Mucosa of rectum (tissue), 2 donors: ENCODE data around the gene POLG.

ENCODE experiments used
- H3K27ac ChIP-seq, 2 donors: one replicate each; pipeline ENCODE4 v1.7.0; 2013; ENCODE audit warnings: inconsistent platforms in 2 of 2, low read depth in 2 of 2, low read length in 2 of 2
- H3K27me3 ChIP-seq, 2 donors: one replicate each; pipeline ENCODE4 v1.7.0; 2013; ENCODE audit warnings: low read length in 2 of 2; ENCODE audit not compliant: control insufficient read depth in 2 of 2, insufficient read depth in 2 of 2
- H3K36me3 ChIP-seq, 2 donors: one replicate each; pipeline ENCODE4 v1.7.0; 2013; ENCODE audit warnings: low read length in 2 of 2; ENCODE audit not compliant: control insufficient read depth in 2 of 2, insufficient read depth in 2 of 2
- H3K4me1 ChIP-seq, 2 donors: one replicate each; pipeline ENCODE4 v1.7.0; 2013; ENCODE audit warnings: low read length in 2 of 2, mild to moderate bottlenecking in 1 of 2; ENCODE audit not compliant: control insufficient read depth in 2 of 2, insufficient read depth in 2 of 2
- H3K4me3 ChIP-seq, 2 donors: one replicate each; pipeline ENCODE4 v1.7.0; 2013; ENCODE audit warnings: low read length in 2 of 2
- H3K9ac ChIP-seq, 2 donors: one replicate each; pipeline ENCODE4 v1.7.0; 2013; ENCODE audit warnings: low read length in 2 of 2, low read depth in 1 of 2, mild to moderate bottlenecking in 1 of 2
- H3K9me3 ChIP-seq, 2 donors: one replicate each; pipeline ENCODE4 v1.7.0; 2013; ENCODE audit warnings: low read length in 2 of 2; ENCODE audit not compliant: control insufficient read depth in 2 of 2
- donor health status: healthy.
- donor health status: Normal muscosa, but diverticular disease.

Gene POLG

GRCh38 chr15:89369341-89369947 lies 34.8 kb upstream of the POLG start:
- Histone ChIP-seq H3K27ac (no peak overlapping the region), H3K4me1 (peaks cover 3 to 4% of the 10 kb centered on the region in 2 donors), H3K4me3 (no peak overlapping the region), H3K27me3 (peaks cover 75 to 84% of the 10 kb centered on the region in 2 donors), H3K9me3 (no peaks in the 10 kb centered on the region), H3K36me3 (no peaks in the 10 kb centered on the region), H3K9ac (no peak overlapping the region)

- Histone ChIP-seq H3K9ac (no peak overlapping the region), H3K36me3 (no peaks in the 10 kb centered on the region), H3K9me3 (no peaks in the 10 kb centered on the region), H3K4me1 (peaks cover 3 to 4% of the 10 kb centered on the region in 2 donors), H3K27me3 (peaks cover 75 to 85% of the 10 kb centered on the region in 2 donors), H3K4me3 (no peak overlapping the region), H3K27ac (no peak overlapping the region)
Measured at GRCh38 chr15:89368566-89369223, 34.1 kb upstream of the POLG start.

- H3K27me3 ChIP-seq: peaks cover 74 to 84% of the 10 kb centered on the region in 2 donors
- H3K4me1 ChIP-seq: peaks cover 3 to 4% of the 10 kb centered on the region in 2 donors
- no peak overlapping the region for H3K9ac ChIP-seq
- no peaks in the 10 kb centered on the region for H3K36me3 ChIP-seq
- no peaks in the 10 kb centered on the region for H3K9me3 ChIP-seq
- no peak overlapping the region for H3K4me3 ChIP-seq
- H3K27ac ChIP-seq: no peak overlapping the region
Measured at GRCh38 chr15:89367485-89368451, 33.1 kb upstream of the POLG start.

GRCh38 chr15:89366656-89367393 lies 32.2 kb upstream of the POLG start:
- Histone ChIP-seq H3K27me3 (peaks cover 70 to 81% of the 10 kb centered on the region in 2 donors), H3K9ac (no peak overlapping the region), H3K4me1 (peaks cover 4 to 5% of the 10 kb centered on the region in 2 donors), H3K9me3 (no peaks in the 10 kb centered on the region), H3K27ac (no peak overlapping the region), H3K4me3 (no peak overlapping the region), H3K36me3 (no peaks in the 10 kb centered on the region)

- Histone ChIP-seq H3K27ac (no peak overlapping the region), H3K27me3 (peaks cover 74 to 83% of the 10 kb centered on the region in 2 donors), H3K4me3 (no peak overlapping the region), H3K36me3 (no peaks in the 10 kb centered on the region), H3K4me1 (peaks cover 0 to 4% of the 10 kb centered on the region in 2 donors), H3K9me3 (no peaks in the 10 kb centered on the region), H3K9ac (no peak overlapping the region)
Measured at GRCh38 chr15:89365462-89366065, 30.9 kb upstream of the POLG start.

- Histone ChIP-seq H3K9ac (no peak overlapping the region), H3K9me3 (no peaks in the 10 kb centered on the region), H3K36me3 (no peaks in the 10 kb centered on the region), H3K4me3 (no peak overlapping the region), H3K4me1 (peaks cover 0 to 4% of the 10 kb centered on the region in 2 donors), H3K27ac (no peak overlapping the region), H3K27me3 (peaks cover 73 to 83% of the 10 kb centered on the region in 2 donors)
Measured at GRCh38 chr15:89364741-89365450, 30.3 kb upstream of the POLG start.

- H3K4me3 ChIP-seq: no peak overlapping the region
- peaks cover 74 to 86% of the 10 kb centered on the region in 2 donors for H3K27me3 ChIP-seq
- H3K27ac ChIP-seq: no peak overlapping the region
- H3K9ac ChIP-seq: no peak overlapping the region
- H3K4me1 ChIP-seq: peaks cover 0 to 4% of the 10 kb centered on the region in 2 donors
- no peaks in the 10 kb centered on the region for H3K9me3 ChIP-seq
- no peaks in the 10 kb centered on the region for H3K36me3 ChIP-seq
Measured at GRCh38 chr15:89364341-89364740, 29.7 kb upstream of the POLG start.

- no peaks in the 10 kb centered on the region for H3K9me3 ChIP-seq
- H3K9ac ChIP-seq: no peak overlapping the region
- H3K27me3 ChIP-seq: peaks cover 70 to 82% of the 10 kb centered on the region in 2 donors
- no peak overlapping the region for H3K27ac ChIP-seq
- H3K4me3 ChIP-seq: no peak overlapping the region
- peaks cover 0 to 8% of the 10 kb centered on the region in 2 donors for H3K4me1 ChIP-seq
- no peaks in the 10 kb centered on the region for H3K36me3 ChIP-seq
Measured at GRCh38 chr15:89363770-89364169, 29.1 kb upstream of the POLG start.

GRCh38 chr15:89363133-89363532 lies 28.5 kb upstream of the POLG start:
- no peaks in the 10 kb centered on the region for H3K36me3 ChIP-seq
- H3K9ac ChIP-seq: no peak overlapping the region
- H3K27me3 ChIP-seq: peaks cover 67 to 78% of the 10 kb centered on the region in 2 donors
- no peak overlapping the region for H3K27ac ChIP-seq
- no peaks in the 10 kb centered on the region for H3K9me3 ChIP-seq
- no peak overlapping the region for H3K4me3 ChIP-seq
- peaks cover 0 to 8% of the 10 kb centered on the region in 2 donors for H3K4me1 ChIP-seq
